HL-60/S4 (cell line): ENCODE data around the gene TTLL11.

ENCODE experiments used
- in situ Hi-C: fragments of 300-500 bp; cut with MboI; formaldehyde crosslinking; loops from 2 replicates; pipeline ENCODE4 v1.14.3; 2022; ENCODE audit warnings: low sequenced_read_pairs

The TTLL11 gene

DNA sequence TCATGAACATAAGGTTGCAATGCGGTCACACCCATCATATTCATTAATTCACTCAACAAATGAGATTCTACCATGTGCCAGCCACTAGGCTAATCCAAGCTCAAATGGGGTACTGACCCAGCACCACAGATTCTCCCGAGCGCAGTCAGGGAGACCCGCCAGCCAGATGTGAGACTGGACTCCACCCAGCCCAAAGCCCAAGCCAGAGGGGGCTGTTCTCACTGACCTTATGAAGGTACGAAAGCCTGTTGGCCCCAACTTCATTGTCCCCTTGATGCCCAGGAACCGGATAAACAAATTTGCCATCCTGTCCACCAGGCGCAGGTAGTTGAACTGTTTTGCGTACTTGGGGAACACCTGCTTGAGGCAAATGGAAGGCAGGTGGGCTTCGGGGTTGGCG lies 222.8 kb downstream of the TTLL11 start:
- in situ Hi-C loops: no loop called here

DNA sequence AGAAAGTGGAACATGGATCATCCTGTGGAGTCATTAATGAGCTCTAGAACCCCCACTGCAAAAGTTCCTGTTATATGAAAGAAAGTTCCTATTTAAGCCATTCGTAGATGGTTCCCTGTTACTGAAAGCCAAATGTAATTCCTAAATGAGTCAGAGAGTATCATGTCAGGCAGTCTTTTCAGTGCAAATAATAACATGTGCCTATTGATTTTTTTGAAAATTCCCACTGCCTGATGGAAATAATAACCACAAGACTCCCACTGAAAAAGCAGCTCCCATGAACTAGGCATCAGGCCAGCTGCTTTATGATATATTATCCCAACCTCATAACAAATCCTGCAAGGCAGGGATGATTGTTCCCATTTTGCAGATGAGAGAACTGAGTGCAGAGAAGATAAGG lies 224.5 kb downstream of the TTLL11 start:
- in situ Hi-C loops: no loop called here

DNA sequence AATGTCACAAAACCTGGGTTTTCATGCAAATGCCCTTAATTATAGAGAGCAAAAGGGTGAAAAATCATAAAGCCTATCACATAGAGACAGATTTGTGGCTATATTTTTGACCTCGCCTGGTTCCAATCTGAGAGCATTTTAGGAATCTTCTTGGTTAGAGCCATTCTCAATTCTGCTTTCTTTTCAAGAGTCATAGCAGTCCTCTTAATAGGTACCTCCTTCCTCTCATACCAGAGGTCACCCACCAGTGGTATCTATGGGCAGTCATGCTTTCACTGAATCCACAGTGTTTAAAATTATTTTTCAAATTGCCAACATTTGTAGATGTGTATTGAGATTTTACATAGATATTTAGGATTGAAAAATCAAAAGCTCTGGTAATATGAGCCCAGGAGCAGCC lies 226.2 kb downstream of the TTLL11 start:
- in situ Hi-C loops: no loop called here

DNA sequence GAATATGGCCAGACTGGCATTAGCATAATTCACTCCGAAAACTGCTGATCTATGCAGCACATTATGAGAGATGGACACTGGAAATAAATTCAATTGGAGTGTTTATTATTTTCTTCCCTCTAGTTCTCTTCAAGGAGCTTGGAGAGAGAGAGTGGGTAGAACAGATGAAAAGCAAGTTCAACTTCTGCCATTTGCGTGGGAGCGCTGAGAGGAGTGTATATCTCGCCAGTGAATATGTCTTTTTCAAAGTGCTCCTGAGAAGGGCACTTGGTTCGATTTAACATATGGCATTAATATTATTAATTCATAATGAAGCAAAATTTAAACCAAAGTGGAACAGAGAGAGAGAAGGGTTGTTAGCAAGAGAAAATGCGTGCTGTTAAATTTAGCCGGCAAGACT lies 227.2 kb downstream of the TTLL11 start:
- in situ Hi-C loops: no loop called here

DNA sequence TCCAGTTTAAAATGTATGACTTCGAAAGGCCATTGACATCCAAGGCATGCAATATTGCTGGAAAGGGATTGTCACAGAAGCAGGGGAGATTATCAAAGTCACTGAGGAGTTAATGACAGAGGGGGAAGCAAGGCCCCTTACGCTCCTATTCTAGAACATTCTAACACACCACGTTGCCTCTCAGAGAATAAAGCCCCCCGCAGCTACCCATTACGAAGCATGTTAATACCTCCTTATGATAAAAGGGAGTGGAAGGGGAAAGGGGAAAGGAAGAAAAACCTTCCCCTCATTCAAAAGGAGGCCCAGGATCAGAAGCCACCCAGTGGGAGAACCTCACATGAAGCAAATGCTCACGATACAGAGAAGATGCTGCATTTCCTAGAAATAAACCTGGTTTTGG lies 228.0 kb downstream of the TTLL11 start:
- in situ Hi-C loops: no loop called here

DNA sequence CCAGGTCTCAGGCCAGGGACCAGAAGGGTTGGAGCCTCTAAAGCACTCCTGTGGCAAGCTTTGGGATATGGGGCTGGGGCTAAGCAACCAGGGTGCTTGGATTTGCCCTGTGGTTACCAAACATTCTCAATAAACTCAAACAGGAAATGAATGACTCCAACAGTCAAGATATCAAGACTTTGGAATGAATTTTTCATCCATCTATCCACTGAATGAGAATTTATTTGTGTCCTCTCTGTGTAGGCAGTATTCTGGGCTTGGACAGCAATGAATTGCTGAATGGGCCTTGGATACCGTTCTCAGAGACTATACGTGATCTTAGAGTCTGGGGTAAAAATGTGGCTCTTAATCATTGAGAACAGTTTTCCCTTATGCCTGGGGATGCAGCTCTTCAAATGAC lies 229.2 kb downstream of the TTLL11 start:
- in situ Hi-C loops: no loop called here

DNA sequence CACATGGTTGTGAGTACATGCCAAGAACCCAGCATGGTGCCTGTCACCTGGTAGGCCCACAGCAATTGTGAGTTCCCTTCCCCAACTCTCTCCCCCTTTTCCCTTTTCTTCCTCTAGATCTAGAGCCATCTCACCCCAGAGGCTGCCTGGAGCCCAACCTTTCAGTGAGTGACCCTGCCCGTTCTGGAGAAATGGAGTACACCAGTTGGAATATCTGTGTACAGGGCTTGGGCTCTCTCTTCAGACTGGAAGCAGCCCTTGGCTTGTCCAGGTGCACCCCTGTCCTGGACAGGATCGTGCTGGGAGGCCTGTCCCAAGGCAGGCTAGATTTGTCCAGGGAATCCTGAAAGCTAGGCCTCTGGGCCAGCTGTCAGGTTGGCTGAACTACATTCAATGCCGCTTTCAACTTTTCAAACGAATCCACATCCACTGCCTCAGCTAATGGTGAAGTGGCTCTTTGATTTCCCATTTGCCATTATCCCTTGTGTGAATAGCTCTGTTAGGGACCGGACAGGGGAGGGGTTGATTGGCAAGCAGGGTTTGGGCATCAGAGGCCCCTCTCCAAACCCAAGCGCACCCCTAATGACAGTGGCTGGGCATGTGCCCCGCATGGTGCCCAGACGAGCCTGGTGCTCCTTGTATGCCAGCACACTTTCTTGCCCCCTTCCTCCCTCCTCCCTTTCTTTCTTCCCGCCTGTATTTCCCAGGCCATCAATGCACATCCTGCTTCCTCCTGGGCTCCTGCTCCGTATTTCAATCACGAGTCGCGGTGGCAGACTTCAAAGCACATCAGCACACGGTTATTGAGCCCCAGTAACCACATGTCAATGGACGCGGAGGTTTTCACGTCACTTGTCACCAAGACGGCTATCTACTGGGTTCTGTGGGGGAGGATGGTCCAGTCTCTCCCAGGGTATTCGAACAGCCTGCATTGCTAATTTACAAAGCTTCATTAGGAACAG lies 230.5 kb downstream of the TTLL11 start:
- in situ Hi-C loops: no loop called here

DNA sequence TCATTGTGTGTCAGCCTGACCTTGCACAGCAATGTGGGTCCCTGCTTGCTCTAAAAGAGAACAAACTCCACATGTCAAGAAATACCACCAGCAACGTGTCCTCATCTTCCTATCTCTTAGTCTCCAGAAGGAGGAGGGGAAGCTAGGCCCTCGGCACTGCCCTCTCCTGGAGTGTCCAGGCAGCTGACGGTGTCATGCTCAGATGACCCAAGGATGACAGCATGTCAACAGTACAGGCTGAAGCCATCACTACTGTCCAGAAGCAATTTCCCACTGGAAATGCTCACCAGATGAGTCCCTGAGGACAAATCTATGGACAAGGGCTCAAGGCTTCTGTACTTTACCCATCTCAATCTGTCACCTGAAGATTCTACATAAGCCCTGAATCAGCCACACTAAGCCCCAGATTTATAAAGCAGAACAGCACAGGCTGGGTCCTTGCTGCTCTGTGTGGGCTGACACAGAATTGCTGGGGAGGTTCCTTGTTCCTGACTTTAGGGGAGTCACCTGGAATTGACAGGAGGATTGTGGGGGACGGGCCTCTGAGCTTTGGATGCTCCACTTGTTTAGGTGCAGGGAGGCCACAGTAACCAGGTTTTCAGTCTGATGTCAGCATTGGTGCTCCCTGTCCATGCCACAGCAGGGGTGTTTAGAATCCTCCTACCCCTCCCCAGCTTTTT lies 231.5 kb downstream of the TTLL11 start:
- in situ Hi-C loops: no loop called here

DNA sequence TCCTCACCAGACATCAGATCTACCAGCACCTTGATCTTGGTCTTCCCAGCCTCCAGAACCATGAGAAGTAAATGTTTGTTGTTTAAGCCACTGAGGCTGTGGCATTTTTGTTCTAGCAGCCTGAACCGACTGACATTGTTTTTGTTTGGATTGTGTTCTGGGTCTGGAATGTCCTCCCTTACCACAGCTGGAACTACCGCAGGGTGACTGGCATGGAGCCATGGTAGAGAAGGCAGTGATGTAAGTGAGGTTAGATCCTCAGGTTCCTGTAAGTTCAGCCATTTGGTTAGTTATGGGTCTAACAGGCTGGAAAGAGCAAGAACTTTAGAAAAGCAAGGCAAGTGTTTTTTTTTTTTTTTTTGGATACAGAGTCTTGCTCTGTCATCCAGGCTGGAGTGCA lies 232.4 kb downstream of the TTLL11 start:
- in situ Hi-C loops: no loop called here

DNA sequence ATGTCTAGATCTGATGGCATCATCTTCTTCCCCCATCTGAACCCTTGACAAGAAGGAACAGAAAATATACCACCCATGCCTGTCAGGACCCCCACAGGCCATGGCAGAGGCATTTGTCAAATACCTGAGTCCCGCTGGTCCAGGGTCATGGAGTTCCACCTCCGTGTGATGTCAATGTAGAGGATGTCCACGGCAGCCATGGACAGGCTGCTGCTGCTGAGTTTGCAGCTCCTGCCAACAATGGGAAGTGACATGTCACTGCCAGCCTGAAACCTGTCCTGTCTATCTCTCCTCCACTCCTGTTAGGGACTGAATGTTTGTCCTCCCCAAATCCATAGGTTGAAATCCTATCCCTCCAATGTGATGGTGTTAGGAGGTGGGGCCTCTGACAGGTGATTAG lies 232.9 kb downstream of the TTLL11 start:
- in situ Hi-C loops: no loop called here

DNA sequence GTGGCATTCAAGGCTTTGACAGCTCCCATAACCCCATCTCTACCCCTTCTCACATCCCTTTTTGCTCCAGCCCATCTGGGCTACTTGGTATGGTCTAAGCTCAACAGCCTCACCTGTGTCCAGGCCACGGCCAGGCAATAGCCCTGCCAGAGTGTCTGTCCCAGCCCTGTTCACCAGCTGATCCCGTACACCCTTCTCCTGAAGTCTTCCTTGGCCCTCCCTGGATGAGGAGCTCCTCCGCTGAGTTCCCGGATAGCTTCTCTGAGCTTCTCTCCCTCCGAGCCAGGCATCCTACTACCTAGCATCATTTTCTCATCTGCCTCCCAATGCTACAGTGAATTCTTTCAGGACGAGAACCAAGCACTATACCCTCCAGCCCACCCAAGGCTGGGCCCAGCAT lies 233.5 kb downstream of the TTLL11 start:
- in situ Hi-C loops: no loop called here

DNA sequence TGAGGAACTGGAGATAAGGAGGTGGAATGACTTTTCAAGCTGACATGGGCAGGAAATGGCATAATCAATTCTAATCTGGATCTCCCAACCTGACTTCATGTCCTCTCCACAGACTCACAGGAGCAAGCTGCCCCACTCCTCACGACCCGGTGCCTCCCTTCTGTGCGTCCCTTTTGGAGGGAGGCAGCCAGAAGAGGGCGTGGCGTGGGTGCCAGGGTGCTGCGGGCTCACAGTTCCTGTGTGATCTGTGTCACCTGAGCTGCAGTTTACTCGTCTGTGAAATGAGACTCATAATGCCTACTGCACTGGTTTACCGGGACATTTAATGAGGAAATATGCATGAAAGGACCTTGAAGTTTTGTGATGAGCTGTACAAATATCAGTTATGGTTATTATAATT lies 234.3 kb downstream of the TTLL11 start:
- in situ Hi-C loops: no loop called here

DNA sequence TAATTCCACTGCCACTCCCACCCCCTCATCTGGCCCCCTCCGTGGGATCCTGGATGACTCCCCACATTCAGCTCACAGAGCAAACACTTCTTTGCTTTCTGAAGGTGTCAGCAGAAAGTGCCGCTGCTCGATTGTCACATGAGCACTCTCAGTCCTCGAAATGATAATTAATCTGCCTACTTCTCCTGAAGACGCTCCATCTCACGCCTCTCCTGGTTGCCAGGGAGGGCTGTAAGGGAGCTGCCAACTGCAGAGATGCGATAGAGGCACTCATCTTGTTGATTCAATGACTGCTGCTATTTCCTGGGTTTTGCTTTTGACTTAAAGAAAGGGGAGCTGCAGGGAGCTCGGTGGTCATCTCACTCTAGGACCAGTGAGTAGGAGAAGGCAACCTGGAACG lies 235.2 kb downstream of the TTLL11 start:
- in situ Hi-C loops: no loop called here

DNA sequence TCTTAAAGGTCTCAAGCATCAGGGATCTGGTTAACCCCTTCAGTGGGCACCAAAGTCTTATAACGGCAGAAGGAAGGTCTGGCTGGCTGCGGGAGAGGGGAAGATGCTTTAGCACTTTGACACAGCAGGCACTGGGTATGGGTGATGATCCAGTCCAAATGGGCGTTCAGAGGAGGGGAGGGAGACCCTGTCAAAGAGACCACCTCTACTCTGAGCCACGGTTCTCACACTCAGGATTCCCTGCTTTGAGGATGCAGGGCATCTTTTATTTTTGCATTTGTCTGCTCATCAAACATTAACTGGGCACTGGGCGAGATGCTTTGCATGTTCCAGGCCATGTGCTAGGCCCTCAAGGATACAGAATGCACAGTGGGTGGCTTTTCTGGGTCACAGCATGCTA lies 237.6 kb downstream of the TTLL11 start:
- in situ Hi-C loops: no loop called here

DNA sequence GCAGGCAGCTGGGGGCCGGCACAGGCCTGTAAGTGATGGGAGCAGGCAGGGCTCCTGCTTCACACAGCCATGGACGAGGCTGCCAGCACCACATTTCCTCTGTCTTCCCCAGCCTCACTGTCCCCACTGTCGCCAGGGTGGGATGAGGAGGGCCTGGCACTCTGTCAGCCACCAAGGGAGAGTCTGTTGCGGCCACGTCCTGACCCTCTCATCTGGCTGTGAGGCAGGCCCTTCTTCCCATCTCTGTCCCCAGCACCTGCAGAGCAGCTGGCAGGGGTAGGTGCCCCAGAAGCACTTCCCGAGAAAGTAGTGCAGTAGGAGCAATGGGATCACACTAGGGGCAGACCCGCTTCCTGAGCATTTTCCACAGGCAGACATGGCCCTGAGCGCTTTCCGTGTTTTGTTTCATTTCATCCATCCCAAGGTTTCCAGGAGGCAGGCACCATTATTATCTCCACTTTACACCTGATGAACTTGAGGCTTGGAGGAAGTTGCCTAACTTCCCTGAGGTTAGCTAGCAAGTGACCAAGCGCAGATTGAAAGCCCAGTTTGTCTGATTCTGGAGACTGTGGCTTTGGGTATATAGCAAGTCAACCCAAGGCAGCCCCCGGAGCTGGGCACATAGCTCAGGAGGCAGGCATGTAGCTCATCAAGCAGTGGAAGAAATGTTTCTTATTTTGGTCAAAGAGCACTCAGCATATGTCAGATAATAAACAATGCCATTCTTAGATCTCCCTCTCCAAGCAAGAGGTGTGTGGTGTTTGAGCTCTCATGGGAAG lies 239.3 kb downstream of the TTLL11 start:
- in situ Hi-C loops: no loop called here

DNA sequence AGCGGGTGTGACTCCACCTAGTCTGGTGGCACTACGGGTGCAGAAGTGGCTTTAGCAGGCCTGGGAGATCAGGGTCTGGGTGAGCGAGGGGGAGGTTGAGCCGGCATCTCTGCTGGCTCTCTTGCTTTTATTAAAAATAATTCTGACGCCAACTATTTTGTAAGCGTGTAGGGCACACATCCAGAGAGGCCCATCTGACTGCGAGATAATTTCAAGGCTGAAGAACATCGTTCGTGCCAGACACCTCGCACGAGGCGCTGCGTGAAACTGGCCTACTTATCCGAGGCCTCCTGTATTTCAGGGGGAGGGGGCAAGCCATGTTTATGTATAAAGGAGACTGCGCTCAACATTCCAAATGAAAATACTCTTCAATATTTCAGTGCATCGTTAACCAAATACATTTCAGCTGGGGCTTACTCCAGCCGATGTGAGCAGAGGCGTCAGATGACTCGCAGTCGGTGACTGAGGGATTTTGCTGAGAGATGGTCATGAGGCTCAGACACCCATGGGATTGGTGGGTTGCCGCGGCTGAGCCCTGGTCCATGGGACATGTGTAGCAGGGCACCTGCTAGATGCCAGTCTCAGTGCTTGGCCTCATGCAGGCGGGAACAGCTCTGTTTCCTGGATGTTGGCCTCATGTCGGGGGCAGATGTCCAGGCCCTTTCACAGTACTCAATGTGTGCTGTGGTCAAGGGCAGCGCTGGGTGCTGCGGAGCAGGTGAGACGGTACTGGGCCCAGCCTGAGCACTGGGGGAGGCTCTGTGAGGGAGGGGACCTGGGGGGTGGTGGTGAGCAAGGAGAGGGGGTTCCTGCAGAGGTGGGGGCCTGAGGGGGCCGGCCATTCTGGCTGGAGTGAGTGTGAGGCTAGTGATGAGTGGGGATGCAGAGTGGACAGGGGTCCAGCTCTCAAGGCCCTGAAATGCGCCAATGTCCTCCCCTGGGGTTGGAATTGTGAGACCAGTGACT lies 240.2 kb downstream of the TTLL11 start:
- in situ Hi-C loops: no loop called here

DNA sequence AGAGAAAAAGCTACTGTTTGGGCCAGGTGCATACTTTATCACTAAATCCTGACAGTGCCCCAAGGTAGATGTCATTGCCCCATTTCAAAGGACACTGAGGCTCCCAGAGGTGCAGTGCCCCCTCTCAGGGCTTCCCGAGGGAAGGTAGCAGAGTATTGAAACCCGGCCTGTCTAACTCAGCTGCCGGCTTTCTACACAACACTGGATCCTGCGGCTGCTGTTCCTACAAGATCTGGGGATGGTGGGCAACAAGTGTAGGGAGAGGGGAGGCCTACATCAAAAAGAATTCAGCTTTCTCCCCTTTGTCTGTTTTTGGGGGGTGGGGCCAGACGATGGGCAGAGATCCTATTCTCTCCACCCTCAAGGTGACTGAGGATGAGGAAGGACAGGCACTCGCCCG lies 240.9 kb downstream of the TTLL11 start:
- in situ Hi-C loops: no loop called here

DNA sequence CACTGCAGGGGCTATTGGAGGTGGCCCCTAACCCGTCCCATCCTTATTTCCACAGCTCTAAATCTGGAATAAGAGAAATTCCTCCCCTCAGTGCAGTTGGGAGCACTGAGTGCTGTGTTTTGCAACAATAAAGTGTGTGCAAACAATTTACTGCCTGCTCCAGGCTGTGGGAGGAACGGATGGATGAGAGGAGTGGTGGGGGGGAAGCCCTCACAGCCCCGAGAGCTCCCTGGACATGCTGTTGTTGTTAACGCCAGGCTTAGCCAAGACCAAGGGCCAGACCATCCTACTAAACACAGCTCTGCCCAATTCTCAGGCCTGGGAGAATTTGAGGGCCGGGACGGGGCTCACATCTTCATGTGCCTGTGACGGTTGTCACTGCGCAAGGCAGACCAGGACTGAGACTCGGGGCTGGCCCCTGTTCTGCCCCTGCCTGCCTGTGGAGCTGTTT lies 241.4 kb downstream of the TTLL11 start:
- in situ Hi-C loops: no loop called here

DNA sequence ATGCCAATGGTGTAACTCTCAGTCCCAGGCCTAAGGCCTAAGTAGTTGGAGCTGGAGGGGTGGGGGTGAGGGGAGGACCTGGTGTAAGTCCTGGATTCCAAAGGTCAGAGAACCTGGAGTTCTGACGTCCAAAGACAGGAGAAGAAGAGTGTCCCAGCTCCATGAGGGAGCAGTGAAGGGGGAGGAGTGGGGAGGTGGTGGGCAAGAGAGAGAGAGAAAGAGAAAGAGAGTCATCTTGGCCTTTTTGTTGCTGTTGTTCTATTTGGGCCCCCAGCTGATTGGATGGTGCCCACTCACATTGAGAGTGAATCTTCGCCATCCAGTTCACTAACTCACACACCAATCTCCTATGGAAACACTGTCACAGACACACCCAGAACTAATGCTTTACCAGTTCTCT lies 242.7 kb downstream of the TTLL11 start:
- in situ Hi-C loops: no loop called here

DNA sequence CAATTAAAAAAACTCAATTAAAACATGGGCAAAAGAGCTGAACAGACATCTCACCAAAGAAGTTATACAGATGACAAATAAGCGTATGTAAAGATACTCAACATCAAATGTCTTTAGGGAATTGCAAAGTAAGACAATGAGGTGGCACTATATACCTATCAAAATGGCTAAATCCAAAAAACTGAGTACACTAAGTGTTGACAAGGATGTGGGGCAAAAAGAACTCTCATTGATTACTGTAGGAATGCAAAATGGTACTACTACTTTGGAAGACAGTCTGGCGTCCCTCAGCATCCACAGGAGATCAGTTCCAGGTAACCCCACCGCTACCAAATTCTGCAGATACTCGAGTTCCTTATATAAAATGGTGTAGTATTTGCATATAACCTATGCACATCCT lies 243.6 kb downstream of the TTLL11 start:
- in situ Hi-C loops: no loop called here
